ENCODE results near the gene PADI3.

PADI3 gene

GRCh38 chr1:17248781-17249180 lies at the start of gene PADI3:
TSS of gene PADI3 (plus strand) at chr1:17249098. CDS start at chr1:17249138, 40 bp downstream.
- no peak within 1 kb of the TSS for H3K4me3 ChIP-seq (ENCODE audit: low read length)
- H3K27me3 ChIP-seq (ENCODE audit: control insufficient read depth, insufficient read depth, low read length): peaks cover 2% of the 10 kb centered on the region
- H3K4me1 ChIP-seq (ENCODE audit: control insufficient read depth, insufficient read depth, low read length): no peaks in the 10 kb centered on the region
- no peaks in the 10 kb centered on the region for H3K36me3 ChIP-seq (ENCODE audit: control insufficient read depth, insufficient read depth, low read length)
- H3K27ac ChIP-seq (ENCODE audit: low read depth, low read length): no peak within 1 kb of the TSS
- no peak within 1 kb of the TSS for H3K9ac ChIP-seq (ENCODE audit: low read length)

GRCh38 chr1:17199267-17200044 lies 49.4 kb upstream of the PADI3 start:
- no peak overlapping the region for H3K4me3 ChIP-seq (ENCODE audit: low read length)
- H3K27me3 ChIP-seq (ENCODE audit: control insufficient read depth, insufficient read depth, low read length): no peaks in the 10 kb centered on the region
- no peak overlapping the region for H3K9ac ChIP-seq (ENCODE audit: low read length)
- H3K27ac ChIP-seq (ENCODE audit: low read depth, low read length): no peak overlapping the region
- H3K4me1 ChIP-seq (ENCODE audit: control insufficient read depth, insufficient read depth, low read length): no peaks in the 10 kb centered on the region
- H3K36me3 ChIP-seq (ENCODE audit: control insufficient read depth, insufficient read depth, low read length): no peaks in the 10 kb centered on the region

DNA sequence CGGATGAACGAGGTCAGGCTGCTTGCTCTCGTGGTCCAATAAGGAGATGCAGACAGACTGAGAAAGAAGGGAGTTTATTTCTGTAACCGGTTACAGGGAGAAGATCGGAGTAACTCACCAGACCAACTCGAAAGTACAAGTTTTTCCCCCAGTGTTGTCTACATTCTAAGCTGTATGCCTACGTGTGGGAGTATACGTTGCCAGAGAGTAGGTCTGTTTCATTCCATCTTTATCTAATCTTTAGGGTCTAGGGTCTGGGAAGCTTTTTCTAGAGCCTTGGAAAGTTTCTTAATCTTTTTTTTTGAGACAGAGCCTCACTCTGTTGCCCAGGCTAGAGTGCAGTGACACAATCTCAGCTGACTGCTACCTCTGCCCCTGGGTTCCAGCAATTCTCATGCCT lies 48.7 kb upstream of the PADI3 start:
- no peak overlapping the region for H3K4me3 ChIP-seq (ENCODE audit: low read length)
- no peaks in the 10 kb centered on the region for H3K36me3 ChIP-seq (ENCODE audit: control insufficient read depth, insufficient read depth, low read length)
- no peak overlapping the region for H3K9ac ChIP-seq (ENCODE audit: low read length)
- H3K27ac ChIP-seq (ENCODE audit: low read depth, low read length): no peak overlapping the region
- H3K27me3 ChIP-seq (ENCODE audit: control insufficient read depth, insufficient read depth, low read length): no peaks in the 10 kb centered on the region
- no peaks in the 10 kb centered on the region for H3K4me1 ChIP-seq (ENCODE audit: control insufficient read depth, insufficient read depth, low read length)

- H3K27ac ChIP-seq (ENCODE audit: low read depth, low read length): no peak overlapping the region
Observed at GRCh38 chr1:17200756-17201155, 48.1 kb upstream of the PADI3 start.

DNA sequence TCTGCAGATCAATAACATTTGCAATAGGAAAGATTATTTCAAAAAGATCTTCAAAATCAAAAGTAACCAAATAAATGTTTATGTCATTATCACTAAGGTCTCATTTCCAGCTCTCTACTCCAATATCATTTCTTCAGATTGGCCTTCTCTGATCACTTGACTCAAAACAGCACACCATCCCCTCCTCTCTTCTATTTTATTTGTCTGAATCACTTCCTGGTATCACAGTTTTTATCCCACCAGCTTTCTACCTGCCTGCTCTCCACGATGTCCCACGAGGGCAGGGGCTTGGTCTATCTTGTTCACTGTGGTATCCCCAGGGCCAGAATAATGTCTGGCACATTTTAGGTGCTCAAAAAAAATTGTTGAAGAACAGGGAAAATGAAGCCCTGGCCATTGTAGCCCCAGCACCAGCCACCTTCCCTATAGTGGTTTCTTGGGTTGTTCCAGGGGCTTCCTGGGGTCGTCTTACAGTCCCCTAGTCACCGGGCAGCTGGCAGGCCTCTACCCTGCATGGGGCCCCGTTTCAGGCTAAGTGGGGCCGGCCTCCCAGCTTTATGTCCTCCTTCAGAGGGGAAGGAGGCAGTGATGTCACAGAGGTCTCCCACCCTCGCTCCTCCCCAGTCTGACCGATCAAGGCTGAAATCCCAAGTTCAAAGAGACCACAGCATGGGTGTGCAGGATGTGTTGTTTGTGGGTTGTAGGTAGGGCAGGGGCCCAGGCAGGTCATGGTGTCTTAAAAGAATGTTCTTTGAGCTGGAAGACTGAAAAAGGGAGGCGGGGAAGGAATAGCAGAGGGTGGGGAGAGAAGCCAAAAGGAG lies 47.5 kb upstream of the PADI3 start:
- H3K4me3 ChIP-seq (ENCODE audit: low read length): no peak overlapping the region
- no peak overlapping the region for H3K9ac ChIP-seq (ENCODE audit: low read length)
- no peak overlapping the region for H3K27ac ChIP-seq (ENCODE audit: low read depth, low read length)
- no peaks in the 10 kb centered on the region for H3K4me1 ChIP-seq (ENCODE audit: control insufficient read depth, insufficient read depth, low read length)
- no peaks in the 10 kb centered on the region for H3K36me3 ChIP-seq (ENCODE audit: control insufficient read depth, insufficient read depth, low read length)
- no peaks in the 10 kb centered on the region for H3K27me3 ChIP-seq (ENCODE audit: control insufficient read depth, insufficient read depth, low read length)

More at GRCh38 chr1:17200756-17201155, 48.1 kb upstream of the PADI3 start:
- no peaks in the 10 kb centered on the region for H3K27me3 ChIP-seq (ENCODE audit: control insufficient read depth, insufficient read depth, low read length)
- H3K36me3 ChIP-seq (ENCODE audit: control insufficient read depth, insufficient read depth, low read length): no peaks in the 10 kb centered on the region
- H3K9ac ChIP-seq (ENCODE audit: low read length): no peak overlapping the region
- no peaks in the 10 kb centered on the region for H3K4me1 ChIP-seq (ENCODE audit: control insufficient read depth, insufficient read depth, low read length)
- no peak overlapping the region for H3K4me3 ChIP-seq (ENCODE audit: low read length)

GRCh38 chr1:17204546-17205440 lies 44.1 kb upstream of the PADI3 start, which contains the start of gene PADI1:
TSS of gene PADI1 (plus strand) at chr1:17205128. CDS start at chr1:17205218, 90 bp downstream.
- Histone ChIP-seq H3K9ac (ENCODE audit: low read length) (no peak within 1 kb of the TSS), H3K4me3 (ENCODE audit: low read length) (no peak within 1 kb of the TSS), H3K27me3 (ENCODE audit: control insufficient read depth, insufficient read depth, low read length) (no peaks in the 10 kb centered on the region), H3K4me1 (ENCODE audit: control insufficient read depth, insufficient read depth, low read length) (no peaks in the 10 kb centered on the region), H3K36me3 (ENCODE audit: control insufficient read depth, insufficient read depth, low read length) (no peaks in the 10 kb centered on the region), H3K27ac (ENCODE audit: low read depth, low read length) (no peak within 1 kb of the TSS)

DNA sequence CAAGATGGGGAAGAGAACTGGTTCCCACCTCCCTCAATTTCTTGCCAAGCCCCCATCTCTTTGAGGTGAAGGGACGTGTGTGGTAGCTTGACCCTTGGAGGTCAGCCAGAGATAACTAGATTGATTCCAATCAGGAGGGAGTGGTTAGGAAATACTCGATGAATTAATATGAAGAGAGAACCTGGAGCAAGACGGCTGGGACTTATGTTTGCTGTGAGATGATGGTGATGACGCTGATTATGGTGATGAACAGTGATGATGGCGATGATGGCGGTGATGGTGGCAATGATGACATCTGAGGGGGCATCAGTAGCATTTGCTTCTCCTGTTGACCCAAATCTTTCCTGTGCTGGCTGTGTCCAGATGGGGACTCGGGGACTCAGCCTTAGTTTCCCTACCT lies 43.2 kb upstream of the PADI3 start:
- no peak overlapping the region for H3K4me3 ChIP-seq (ENCODE audit: low read length)
- H3K36me3 ChIP-seq (ENCODE audit: control insufficient read depth, insufficient read depth, low read length): no peaks in the 10 kb centered on the region
- no peak overlapping the region for H3K9ac ChIP-seq (ENCODE audit: low read length)
- no peaks in the 10 kb centered on the region for H3K27me3 ChIP-seq (ENCODE audit: control insufficient read depth, insufficient read depth, low read length)
- H3K4me1 ChIP-seq (ENCODE audit: control insufficient read depth, insufficient read depth, low read length): no peaks in the 10 kb centered on the region
- no peak overlapping the region for H3K27ac ChIP-seq (ENCODE audit: low read depth, low read length)

GRCh38 chr1:17206196-17206595 lies 42.7 kb upstream of the PADI3 start:
- Histone ChIP-seq H3K4me1 (ENCODE audit: control insufficient read depth, insufficient read depth, low read length) (no peaks in the 10 kb centered on the region), H3K4me3 (ENCODE audit: low read length) (no peak overlapping the region), H3K9ac (ENCODE audit: low read length) (no peak overlapping the region)

GRCh38 chr1:17207046-17207445 lies 41.9 kb upstream of the PADI3 start:
- Histone ChIP-seq H3K27me3 (ENCODE audit: control insufficient read depth, insufficient read depth, low read length) (no peaks in the 10 kb centered on the region), H3K4me3 (ENCODE audit: low read length) (no peak overlapping the region), H3K4me1 (ENCODE audit: control insufficient read depth, insufficient read depth, low read length) (no peaks in the 10 kb centered on the region), H3K9ac (ENCODE audit: low read length) (no peak overlapping the region), H3K27ac (ENCODE audit: low read depth, low read length) (no peak overlapping the region), H3K36me3 (ENCODE audit: control insufficient read depth, insufficient read depth, low read length) (no peaks in the 10 kb centered on the region)

More at GRCh38 chr1:17206196-17206595, 42.7 kb upstream of the PADI3 start:
- H3K27ac ChIP-seq (ENCODE audit: low read depth, low read length): no peak overlapping the region
- no peaks in the 10 kb centered on the region for H3K27me3 ChIP-seq (ENCODE audit: control insufficient read depth, insufficient read depth, low read length)
- H3K36me3 ChIP-seq (ENCODE audit: control insufficient read depth, insufficient read depth, low read length): no peaks in the 10 kb centered on the region

GRCh38 chr1:17207540-17207939 lies 41.4 kb upstream of the PADI3 start:
- Histone ChIP-seq H3K9ac (ENCODE audit: low read length) (no peak overlapping the region), H3K27ac (ENCODE audit: low read depth, low read length) (no peak overlapping the region), H3K36me3 (ENCODE audit: control insufficient read depth, insufficient read depth, low read length) (no peaks in the 10 kb centered on the region), H3K27me3 (ENCODE audit: control insufficient read depth, insufficient read depth, low read length) (peaks cover 2% of the 10 kb centered on the region), H3K4me3 (ENCODE audit: low read length) (no peak overlapping the region), H3K4me1 (ENCODE audit: control insufficient read depth, insufficient read depth, low read length) (no peaks in the 10 kb centered on the region)

- peaks cover 2% of the 10 kb centered on the region for H3K27me3 ChIP-seq (ENCODE audit: control insufficient read depth, insufficient read depth, low read length)
- no peak overlapping the region for H3K4me3 ChIP-seq (ENCODE audit: low read length)
- H3K4me1 ChIP-seq (ENCODE audit: control insufficient read depth, insufficient read depth, low read length): no peaks in the 10 kb centered on the region
- no peak overlapping the region for H3K27ac ChIP-seq (ENCODE audit: low read depth, low read length)
- H3K36me3 ChIP-seq (ENCODE audit: control insufficient read depth, insufficient read depth, low read length): no peaks in the 10 kb centered on the region
- H3K9ac ChIP-seq (ENCODE audit: low read length): no peak overlapping the region
Observed at GRCh38 chr1:17207966-17208418, 40.9 kb upstream of the PADI3 start.

DNA sequence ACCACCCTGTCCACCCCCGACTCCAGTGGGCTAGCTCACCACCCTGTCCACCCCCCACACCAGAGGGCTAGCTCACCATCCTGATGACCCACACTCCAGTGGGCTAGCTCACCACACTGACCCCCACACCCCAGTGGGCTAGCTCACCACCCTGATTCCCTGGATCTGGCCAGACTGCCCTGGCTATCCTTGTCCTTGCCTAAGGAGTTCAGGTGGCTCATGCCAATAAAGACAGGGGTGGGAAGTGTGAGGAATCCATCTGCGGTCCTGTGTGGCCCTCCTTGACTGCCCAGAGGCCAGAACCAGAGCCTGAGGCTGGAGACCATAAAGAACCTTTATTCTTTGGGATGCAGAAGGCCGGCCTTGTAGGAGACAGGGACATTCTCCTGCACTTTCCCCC lies 40.4 kb upstream of the PADI3 start:
- Histone ChIP-seq H3K4me1 (ENCODE audit: control insufficient read depth, insufficient read depth, low read length) (no peaks in the 10 kb centered on the region), H3K27me3 (ENCODE audit: control insufficient read depth, insufficient read depth, low read length) (peaks cover 2% of the 10 kb centered on the region), H3K27ac (ENCODE audit: low read depth, low read length) (no peak overlapping the region), H3K36me3 (ENCODE audit: control insufficient read depth, insufficient read depth, low read length) (no peaks in the 10 kb centered on the region), H3K9ac (ENCODE audit: low read length) (no peak overlapping the region), H3K4me3 (ENCODE audit: low read length) (no peak overlapping the region)

All from rectal smooth muscle tissue (tissue), 1 donor.